ENCODE data around the gene VSTM4. TPM values are rescaled to one million over a fixed set of nuclear protein-coding genes. Genes with fewer than 3 reads are reported as not detected.
A peak's percentile ranks its signal among the peaks of the same experiment; 100 is the strongest.

Gene VSTM4
- total and polyA plus RNA-seq, 2 donors (not counting 1 experiment from before 2014, with no cell fraction given), result 8.1 to 27.9 TPM

DNA sequence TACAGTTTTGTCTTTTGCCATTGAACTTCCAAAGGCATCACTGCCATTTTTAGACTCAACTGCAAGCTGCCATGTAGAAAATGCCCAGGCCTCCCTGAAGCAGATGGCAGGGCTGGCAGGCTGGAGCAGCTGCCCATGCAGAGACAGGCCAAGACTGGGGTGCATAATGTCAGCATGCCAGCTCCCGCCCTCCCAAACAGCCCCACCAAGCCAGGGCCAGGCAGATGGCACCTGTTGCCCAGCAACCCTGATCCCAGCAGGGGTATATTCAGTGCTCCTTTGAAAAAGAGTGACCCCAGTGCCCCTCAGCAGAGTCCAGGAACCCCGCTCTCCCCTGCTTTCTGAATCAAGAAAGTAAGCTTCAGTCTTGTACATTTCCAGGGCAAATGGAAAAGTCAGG lies 32.6 kb downstream of the VSTM4 start:
- no peaks in the 10 kb centered on the region for H4K20me1 ChIP-seq (ENCODE audit: control insufficient read depth, extremely low read depth, insufficient read depth, low read length)
- TF ChIP-seq EZH2 (IDR thresholded peaks at IDR 0.05; ENCODE audit: low read length, missing control alignments), result no peak
- TF ChIP-seq, protein P1, sequence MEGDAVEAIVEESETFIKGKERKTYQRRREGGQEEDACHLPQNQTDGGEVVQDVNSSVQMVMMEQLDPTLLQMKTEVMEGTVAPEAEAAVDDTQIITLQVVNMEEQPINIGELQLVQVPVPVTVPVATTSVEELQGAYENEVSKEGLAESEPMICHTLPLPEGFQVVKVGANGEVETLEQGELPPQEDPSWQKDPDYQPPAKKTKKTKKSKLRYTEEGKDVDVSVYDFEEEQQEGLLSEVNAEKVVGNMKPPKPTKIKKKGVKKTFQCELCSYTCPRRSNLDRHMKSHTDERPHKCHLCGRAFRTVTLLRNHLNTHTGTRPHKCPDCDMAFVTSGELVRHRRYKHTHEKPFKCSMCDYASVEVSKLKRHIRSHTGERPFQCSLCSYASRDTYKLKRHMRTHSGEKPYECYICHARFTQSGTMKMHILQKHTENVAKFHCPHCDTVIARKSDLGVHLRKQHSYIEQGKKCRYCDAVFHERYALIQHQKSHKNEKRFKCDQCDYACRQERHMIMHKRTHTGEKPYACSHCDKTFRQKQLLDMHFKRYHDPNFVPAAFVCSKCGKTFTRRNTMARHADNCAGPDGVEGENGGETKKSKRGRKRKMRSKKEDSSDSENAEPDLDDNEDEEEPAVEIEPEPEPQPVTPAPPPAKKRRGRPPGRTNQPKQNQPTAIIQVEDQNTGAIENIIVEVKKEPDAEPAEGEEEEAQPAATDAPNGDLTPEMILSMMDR (conservative IDR thresholded peaks at IDR 0.05 in 1 of 2, IDR thresholded peaks at IDR 0.05 in 1 of 2; ENCODE audit: low read depth in 1 of 2, low read length in 2 of 2), result no peak
- H3K9me3 ChIP-seq (ENCODE audit: control insufficient read depth, insufficient read depth, low read depth, low read length), result no peaks in the 10 kb centered on the region
- H3K36me3 ChIP-seq (ENCODE audit: control insufficient read depth, insufficient read depth, low read length), result no peaks in the 10 kb centered on the region
- H3K27me3 ChIP-seq (ENCODE audit: control insufficient read depth, insufficient read depth, low read length), result no peaks in the 10 kb centered on the region
- no peak for DNase-seq (ENCODE audit: low read depth in 2 of 2)
- no peak overlapping the region for H3K4me3 ChIP-seq (replicated peaks in 1 of 4; ENCODE audit: control extremely low read depth in 1 of 4, insufficient read depth in 1 of 4, low read depth in 3 of 4, low read length in 4 of 4)
- H3K4me2 ChIP-seq (ENCODE audit: extremely low read depth, insufficient read depth, low read length), result no peak overlapping the region
- no peaks in the 10 kb centered on the region for H3K79me2 ChIP-seq (ENCODE audit: control insufficient read depth, insufficient read depth, low read length)
- H3K4me1 ChIP-seq (ENCODE audit: control insufficient read depth, extremely low read depth, insufficient read depth, low read length), result no peaks in the 10 kb centered on the region
- no peak overlapping the region for H3K27ac ChIP-seq (ENCODE audit: insufficient read depth, low read length)
- no peak overlapping the region for H2AFZ ChIP-seq (ENCODE audit: low read length)
- no peak overlapping the region for H3K9ac ChIP-seq (ENCODE audit: insufficient read depth, low read length)

DNA sequence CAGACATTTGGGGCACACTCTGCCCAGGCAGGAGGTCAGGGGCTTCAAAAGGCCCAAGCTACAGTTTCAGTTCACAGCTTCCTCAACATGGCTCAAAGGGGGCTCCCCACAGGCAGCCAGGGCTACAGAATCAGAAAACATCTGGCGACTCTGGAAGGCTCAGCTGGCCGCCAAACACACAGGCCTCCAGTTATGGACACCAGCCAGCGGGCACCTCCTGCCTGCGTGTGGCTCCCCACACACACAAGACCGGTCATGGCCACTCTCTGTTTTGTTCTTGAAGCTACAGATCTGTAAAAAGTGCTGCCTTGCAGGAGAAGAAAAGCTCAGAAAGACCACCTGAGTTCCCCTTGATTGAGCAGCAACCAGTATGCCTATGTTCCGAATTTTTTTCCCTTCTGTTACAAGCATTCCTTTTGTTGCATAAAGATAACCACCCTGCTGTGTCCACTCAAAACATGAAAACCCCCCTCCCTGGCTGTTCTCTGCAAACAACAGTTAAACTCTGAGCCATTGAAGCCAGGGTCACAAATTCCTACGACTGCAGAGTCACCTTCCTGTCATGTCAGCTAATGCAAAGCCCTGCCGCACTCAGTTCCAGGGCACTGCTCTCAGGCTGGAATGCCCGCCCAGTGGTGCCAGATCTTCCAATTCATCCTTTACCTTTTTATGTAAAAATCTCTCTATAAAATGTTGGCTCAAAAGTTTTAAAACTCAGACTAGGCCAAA lies 33.6 kb downstream of the VSTM4 start:
- TF ChIP-seq, protein P1 (conservative IDR thresholded peaks at IDR 0.05 in 1 of 2, IDR thresholded peaks at IDR 0.05 in 1 of 2; ENCODE audit: low read depth in 1 of 2, low read length in 2 of 2), result no peak
- TF ChIP-seq EZH2 (IDR thresholded peaks at IDR 0.05; ENCODE audit: low read length, missing control alignments), result no peak
- Histone ChIP-seq H3K9ac (ENCODE audit: insufficient read depth, low read length) (no peak overlapping the region), H3K4me2 (ENCODE audit: extremely low read depth, insufficient read depth, low read length) (no peak overlapping the region), H3K9me3 (ENCODE audit: control insufficient read depth, insufficient read depth, low read depth, low read length) (no peaks in the 10 kb centered on the region), H3K27me3 (ENCODE audit: control insufficient read depth, insufficient read depth, low read length) (no peaks in the 10 kb centered on the region), H3K27ac (ENCODE audit: insufficient read depth, low read length) (no peak overlapping the region), H3K36me3 (ENCODE audit: control insufficient read depth, insufficient read depth, low read length) (no peaks in the 10 kb centered on the region), H3K79me2 (ENCODE audit: control insufficient read depth, insufficient read depth, low read length) (no peaks in the 10 kb centered on the region), H4K20me1 (ENCODE audit: control insufficient read depth, extremely low read depth, insufficient read depth, low read length) (no peaks in the 10 kb centered on the region), H2AFZ (ENCODE audit: low read length) (no peak overlapping the region), H3K4me3 (replicated peaks in 1 of 4; ENCODE audit: control extremely low read depth in 1 of 4, insufficient read depth in 1 of 4, low read depth in 3 of 4, low read length in 4 of 4) (no peak overlapping the region), H3K4me1 (ENCODE audit: control insufficient read depth, extremely low read depth, insufficient read depth, low read length) (no peaks in the 10 kb centered on the region)
- peak; percentile 9 to 17 for DNase-seq (ENCODE audit: low read depth in 2 of 2)

DNA sequence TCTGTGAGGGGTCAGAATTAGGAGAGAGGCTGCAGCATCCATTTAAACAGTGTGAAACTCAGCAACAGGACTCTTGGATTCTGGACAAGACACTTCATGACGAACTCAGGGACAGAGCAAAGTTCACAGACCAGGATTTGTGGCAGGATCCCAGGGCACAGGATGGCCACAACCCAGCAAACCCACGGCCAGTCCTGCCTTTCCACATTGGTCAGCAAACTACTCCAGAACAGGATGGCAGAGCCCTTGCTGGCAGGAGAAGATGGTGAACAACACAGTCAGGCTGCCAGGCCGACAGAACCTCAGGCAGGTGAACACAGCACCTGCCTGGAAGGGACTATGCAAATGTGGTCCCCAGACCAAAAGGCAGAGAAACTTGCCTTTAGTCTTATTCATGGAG lies 34.4 kb downstream of the VSTM4 start:
- no peak overlapping the region for H3K9ac ChIP-seq (ENCODE audit: insufficient read depth, low read length)
- no peaks in the 10 kb centered on the region for H3K79me2 ChIP-seq (ENCODE audit: control insufficient read depth, insufficient read depth, low read length)
- no peak overlapping the region for H3K27ac ChIP-seq (ENCODE audit: insufficient read depth, low read length)
- H3K36me3 ChIP-seq (ENCODE audit: control insufficient read depth, insufficient read depth, low read length), result no peaks in the 10 kb centered on the region
- no peaks in the 10 kb centered on the region for H3K4me1 ChIP-seq (ENCODE audit: control insufficient read depth, extremely low read depth, insufficient read depth, low read length)
- no peak for TF ChIP-seq EZH2 (IDR thresholded peaks at IDR 0.05; ENCODE audit: low read length, missing control alignments)
- TF ChIP-seq, protein P1 (conservative IDR thresholded peaks at IDR 0.05 in 1 of 2, IDR thresholded peaks at IDR 0.05 in 1 of 2; ENCODE audit: low read depth in 1 of 2, low read length in 2 of 2), result no peak
- DNase-seq (ENCODE audit: low read depth in 2 of 2), result no peak
- no peak overlapping the region for H3K4me3 ChIP-seq (replicated peaks in 1 of 4; ENCODE audit: control extremely low read depth in 1 of 4, insufficient read depth in 1 of 4, low read depth in 3 of 4, low read length in 4 of 4)
- no peak overlapping the region for H3K4me2 ChIP-seq (ENCODE audit: extremely low read depth, insufficient read depth, low read length)
- no peaks in the 10 kb centered on the region for H4K20me1 ChIP-seq (ENCODE audit: control insufficient read depth, extremely low read depth, insufficient read depth, low read length)
- no peaks in the 10 kb centered on the region for H3K27me3 ChIP-seq (ENCODE audit: control insufficient read depth, insufficient read depth, low read length)
- H2AFZ ChIP-seq (ENCODE audit: low read length), result no peak overlapping the region
- H3K9me3 ChIP-seq (ENCODE audit: control insufficient read depth, insufficient read depth, low read depth, low read length), result no peaks in the 10 kb centered on the region
